ENCODE measurements around the gene TPP1.

Gene TPP1

DNA sequence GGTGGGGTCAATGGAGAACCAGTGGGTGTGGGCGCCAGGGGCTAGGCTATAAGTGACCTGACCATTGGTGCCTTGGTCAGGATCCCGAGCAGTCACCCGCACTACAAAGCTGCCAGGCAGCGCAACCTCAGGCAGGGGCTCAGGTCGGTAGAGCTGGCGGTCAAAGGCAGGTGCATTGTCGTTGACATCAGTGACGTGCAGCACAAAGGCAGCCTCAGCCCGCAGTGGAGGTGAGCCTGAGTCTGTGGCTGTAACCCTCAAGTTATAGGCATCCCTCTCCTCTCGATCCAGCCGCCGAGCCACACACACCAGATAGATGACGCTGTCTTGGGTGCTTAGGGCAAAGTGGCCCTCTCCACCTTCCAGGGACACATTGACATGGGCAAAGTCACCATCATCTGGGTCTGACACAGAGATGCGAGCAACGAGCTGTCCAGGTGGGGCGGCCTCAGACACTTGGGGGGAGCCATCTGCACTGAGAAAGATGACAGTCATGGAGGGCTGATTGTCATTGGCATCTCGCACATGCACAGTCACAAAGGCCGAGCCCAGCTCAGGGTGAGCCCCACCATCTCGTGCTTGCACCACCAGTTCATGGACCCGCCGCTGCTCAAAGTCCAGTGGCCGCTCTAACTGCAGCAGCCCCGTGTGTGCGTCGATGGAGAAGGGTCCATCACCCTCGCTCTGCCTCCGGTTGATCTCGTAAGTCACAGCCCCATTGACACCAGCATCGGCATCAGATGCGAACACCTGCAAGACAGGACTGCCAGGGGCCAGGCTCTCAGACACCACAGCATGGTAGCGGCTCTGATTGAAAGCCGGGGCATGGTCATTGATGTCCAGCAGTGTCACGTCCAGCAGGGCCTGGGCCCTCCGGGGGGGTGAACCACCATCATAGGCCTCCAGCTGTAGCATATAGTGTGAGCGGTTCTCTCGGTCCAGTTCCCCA lies 21.1 kb upstream of the TPP1 start:
- DNase-seq (ENCODE audit: low read depth) = no peak
- H3K4me3 ChIP-seq (ENCODE audit: low read depth, low read length) = no peak overlapping the region
- TF ChIP-seq, protein P1, sequence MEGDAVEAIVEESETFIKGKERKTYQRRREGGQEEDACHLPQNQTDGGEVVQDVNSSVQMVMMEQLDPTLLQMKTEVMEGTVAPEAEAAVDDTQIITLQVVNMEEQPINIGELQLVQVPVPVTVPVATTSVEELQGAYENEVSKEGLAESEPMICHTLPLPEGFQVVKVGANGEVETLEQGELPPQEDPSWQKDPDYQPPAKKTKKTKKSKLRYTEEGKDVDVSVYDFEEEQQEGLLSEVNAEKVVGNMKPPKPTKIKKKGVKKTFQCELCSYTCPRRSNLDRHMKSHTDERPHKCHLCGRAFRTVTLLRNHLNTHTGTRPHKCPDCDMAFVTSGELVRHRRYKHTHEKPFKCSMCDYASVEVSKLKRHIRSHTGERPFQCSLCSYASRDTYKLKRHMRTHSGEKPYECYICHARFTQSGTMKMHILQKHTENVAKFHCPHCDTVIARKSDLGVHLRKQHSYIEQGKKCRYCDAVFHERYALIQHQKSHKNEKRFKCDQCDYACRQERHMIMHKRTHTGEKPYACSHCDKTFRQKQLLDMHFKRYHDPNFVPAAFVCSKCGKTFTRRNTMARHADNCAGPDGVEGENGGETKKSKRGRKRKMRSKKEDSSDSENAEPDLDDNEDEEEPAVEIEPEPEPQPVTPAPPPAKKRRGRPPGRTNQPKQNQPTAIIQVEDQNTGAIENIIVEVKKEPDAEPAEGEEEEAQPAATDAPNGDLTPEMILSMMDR (IDR thresholded peaks at IDR 0.05; ENCODE audit: low read depth, low read length, missing control alignments) = no peak

DNA sequence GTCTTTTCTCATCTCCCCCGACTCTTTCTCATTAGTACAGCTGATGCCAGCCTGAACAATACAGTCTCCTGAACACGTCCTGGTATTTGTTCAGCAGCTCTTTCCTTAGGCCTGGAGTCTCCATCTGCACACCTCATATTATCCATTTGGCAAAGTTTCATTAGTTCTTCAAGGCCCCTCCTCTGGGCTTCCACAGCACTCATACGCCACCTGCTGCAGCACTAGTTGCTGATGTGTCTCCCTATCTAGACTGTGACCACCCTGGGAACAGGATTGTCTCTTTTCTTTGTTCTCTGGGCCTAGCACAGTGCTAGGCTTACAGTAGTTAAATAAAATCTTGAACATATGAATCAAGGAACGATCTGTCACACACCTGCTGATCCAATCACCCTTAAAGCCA lies 19.2 kb upstream of the TPP1 start:
- H3K4me3 ChIP-seq (ENCODE audit: low read depth, low read length) = no peak overlapping the region
- TF ChIP-seq, protein P1 (IDR thresholded peaks at IDR 0.05; ENCODE audit: low read depth, low read length, missing control alignments) = no peak
- no peak for DNase-seq (ENCODE audit: low read depth)

GRCh38 chr11:6637871-6638270 lies 18.6 kb upstream of the TPP1 start:
- H3K4me3 ChIP-seq (ENCODE audit: low read depth, low read length) = no peak overlapping the region
- TF ChIP-seq, protein P1 (IDR thresholded peaks at IDR 0.05; ENCODE audit: low read depth, low read length, missing control alignments) = no peak
- no peak for DNase-seq (ENCODE audit: low read depth)

- H3K4me3 ChIP-seq (ENCODE audit: low read depth, low read length) = no peak overlapping the region
- TF ChIP-seq, protein P1 (IDR thresholded peaks at IDR 0.05; ENCODE audit: low read depth, low read length, missing control alignments) = no peak
- DNase-seq (ENCODE audit: low read depth) = no peak
Measured at GRCh38 chr11:6636480-6636879, 17.3 kb upstream of the TPP1 start.

DNA sequence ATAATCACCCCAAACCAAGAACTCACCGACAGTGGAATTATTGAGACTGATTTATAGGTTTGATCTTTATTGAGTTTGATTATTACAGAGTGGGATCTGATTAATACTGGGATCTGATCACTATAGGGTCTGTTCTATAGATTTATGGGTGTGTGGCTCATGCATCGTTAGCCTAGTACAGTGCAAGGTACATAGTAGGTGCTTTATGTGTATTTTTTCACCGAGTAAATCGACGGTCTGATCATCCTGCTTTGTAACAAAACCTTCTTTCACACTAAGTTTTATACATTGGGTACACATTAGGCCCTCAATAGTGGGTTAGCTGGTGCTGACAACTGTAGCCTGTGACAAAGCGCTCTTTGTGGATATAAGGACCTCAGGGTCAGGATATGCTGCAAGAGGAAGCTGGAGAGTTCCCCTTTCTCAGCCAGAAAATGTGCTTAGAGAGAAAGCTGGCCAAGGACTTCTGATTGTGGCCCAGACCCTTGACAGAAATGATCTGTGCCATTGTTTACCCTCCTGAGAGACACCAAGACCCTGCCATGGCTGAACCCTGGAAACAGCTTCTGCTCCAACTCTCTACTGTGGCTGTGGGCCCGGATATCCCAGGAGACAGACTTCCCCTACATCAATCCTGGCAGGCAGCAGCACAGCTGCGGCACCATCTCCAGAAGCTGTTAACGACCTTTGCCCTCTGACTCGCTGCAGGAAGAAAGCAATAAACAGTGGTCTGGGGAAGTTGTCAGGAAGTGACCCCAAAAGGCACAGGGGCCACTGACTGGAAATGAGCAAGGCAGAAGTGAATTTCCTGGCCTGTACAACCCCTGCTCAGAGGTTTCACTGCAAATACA lies 16.1 kb upstream of the TPP1 start:
- TF ChIP-seq, protein P1 (IDR thresholded peaks at IDR 0.05; ENCODE audit: low read depth, low read length, missing control alignments) = no peak
- H3K4me3 ChIP-seq (ENCODE audit: low read depth, low read length) = no peak overlapping the region
- no peak for DNase-seq (ENCODE audit: low read depth)

- TF ChIP-seq, protein P1 (IDR thresholded peaks at IDR 0.05; ENCODE audit: low read depth, low read length, missing control alignments) = no peak
- DNase-seq (ENCODE audit: low read depth) = no peak
- no peak overlapping the region for H3K4me3 ChIP-seq (ENCODE audit: low read depth, low read length)
Measured at GRCh38 chr11:6634534-6634933, 15.3 kb upstream of the TPP1 start.
